MM.1S (cell line): Measurements from ENCODE around the gene DDC.

Source experiments
- DNase-seq: peaks from one replicate; pipeline ENCODE4 v3.0.0-alpha.2; 2015
- H2AFZ ChIP-seq: fragments of 300-600 bp; sonication (generic); 2 replicates; pipeline ENCODE4 v1.6.0; 2016; ENCODE audit warnings: antibody characterized with exemption, low read length
- H3F3A ChIP-seq: fragments of 300-600 bp; sonication (generic); 2 replicates; pipeline ENCODE4 v1.6.1; 2016; ENCODE audit warnings: mild to moderate bottlenecking, antibody characterized with exemption, low read length, moderate library complexity, mixed read lengths; ENCODE audit not compliant: insufficient read depth
- H3K27ac ChIP-seq: fragments of 300-600 bp; sonication (generic); 2 replicates; pipeline ENCODE4 v1.5.1; 2016; ENCODE audit warnings: mild to moderate bottlenecking, low read length
- H3K27me3 ChIP-seq: fragments of 300-600 bp; sonication (generic); replicated peaks from 2 replicates; pipeline ENCODE4 v1.6.0; 2016; ENCODE audit warnings: low read length; ENCODE audit not compliant: insufficient read depth
- H3K36me3 ChIP-seq: fragments of 300-600 bp; sonication (generic); replicated peaks from 2 replicates; pipeline ENCODE4 v1.6.1; 2016; ENCODE audit warnings: mild to moderate bottlenecking, low read length, mixed read lengths; ENCODE audit not compliant: insufficient read depth
- H3K4me1 ChIP-seq: fragments of 300-600 bp; sonication (generic); 2 replicates; pipeline ENCODE4 v1.6.1; 2016; ENCODE audit warnings: low read length, mixed read lengths
- H3K4me2 ChIP-seq: fragments of 300-600 bp; sonication (generic); 2 replicates; pipeline ENCODE4 v1.6.0; 2016; ENCODE audit warnings: low read depth, low read length
- H3K4me3 ChIP-seq: fragments of 300-600 bp; sonication (generic); 2 replicates; pipeline ENCODE4 v1.5.1; 2016; ENCODE audit warnings: low read length, mixed read lengths
- H3K79me2 ChIP-seq: fragments of 300-600 bp; sonication (generic); 2 replicates; pipeline ENCODE4 v1.6.1; 2016; ENCODE audit warnings: mixed run types, low read length, mixed read lengths
- H3K9ac ChIP-seq: fragments of 300-600 bp; sonication (generic); 2 replicates; pipeline ENCODE4 v1.6.1; 2016; ENCODE audit warnings: low read length, mixed read lengths
- H3K9me2 ChIP-seq: fragments of 300-600 bp; sonication (generic); replicated peaks from 2 replicates; pipeline ENCODE4 v1.6.1; 2016; ENCODE audit warnings: mild to moderate bottlenecking, low read length, mixed read lengths; ENCODE audit not compliant: insufficient read depth
- H3K9me3 ChIP-seq: fragments of 300-600 bp; sonication (generic); replicated peaks from 2 replicates; pipeline ENCODE4 v1.6.1; 2016; ENCODE audit warnings: mild to moderate bottlenecking, low read length, mixed read lengths; ENCODE audit not compliant: insufficient read depth
- H4K20me1 ChIP-seq: fragments of 300-600 bp; sonication (generic); 2 replicates; pipeline ENCODE4 v1.6.1; 2016; ENCODE audit warnings: mild to moderate bottlenecking, low read length, moderate library complexity, mixed read lengths; ENCODE audit not compliant: insufficient read depth
- EZH2 ChIP-seq: fragments of 300-600 bp; sonication (generic); optimal IDR thresholded peaks from 2 replicates; pipeline ENCODE3; 2017; ENCODE audit warnings: low read depth, mild to moderate bottlenecking, antibody characterized with exemption, low read length, mixed read lengths
- EZH2phosphoT487 ChIP-seq: fragments of 300-600 bp; sonication (generic); IDR thresholded peaks from 2 replicates; pipeline ENCODE4 v1.6.1; 2018; ENCODE audit warnings: antibody characterized with exemption, low read length
- TF ChIP-seq, protein P1 (sequence below): fragments of 300-600 bp; sonication (generic); IDR thresholded peaks from 2 replicates; pipeline ENCODE4 v1.5.1; 2016; ENCODE audit warnings: antibody characterized with exemption, low read length, mixed read lengths

DDC gene

DNA sequence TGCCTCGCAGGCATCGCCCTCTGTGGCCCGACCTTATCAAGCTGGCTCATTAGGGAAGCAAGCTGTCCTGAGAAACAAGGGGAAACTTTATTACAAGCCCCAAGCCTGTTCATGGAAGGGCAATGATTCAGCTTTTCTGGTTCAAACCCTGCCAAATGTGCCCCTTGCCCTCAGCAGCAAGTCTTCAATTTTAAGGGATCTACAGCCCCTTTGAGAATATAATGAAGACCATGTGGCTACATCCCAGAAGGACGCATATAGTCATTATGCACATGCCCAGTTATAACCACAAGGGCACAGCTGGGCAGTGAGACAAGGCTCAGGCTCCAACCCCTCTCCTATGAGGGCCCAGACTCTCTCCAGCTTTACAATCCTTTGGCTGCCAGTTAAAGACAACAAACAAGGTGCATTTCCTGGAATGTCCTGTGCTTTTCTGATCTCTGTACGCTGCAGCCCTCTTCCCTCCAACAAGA is 56.7 kb downstream of the DDC start:
- DNase-seq, result no peak
- no peaks in the 10 kb centered on the region for H3K27me3 ChIP-seq
- TF ChIP-seq, protein P1, sequence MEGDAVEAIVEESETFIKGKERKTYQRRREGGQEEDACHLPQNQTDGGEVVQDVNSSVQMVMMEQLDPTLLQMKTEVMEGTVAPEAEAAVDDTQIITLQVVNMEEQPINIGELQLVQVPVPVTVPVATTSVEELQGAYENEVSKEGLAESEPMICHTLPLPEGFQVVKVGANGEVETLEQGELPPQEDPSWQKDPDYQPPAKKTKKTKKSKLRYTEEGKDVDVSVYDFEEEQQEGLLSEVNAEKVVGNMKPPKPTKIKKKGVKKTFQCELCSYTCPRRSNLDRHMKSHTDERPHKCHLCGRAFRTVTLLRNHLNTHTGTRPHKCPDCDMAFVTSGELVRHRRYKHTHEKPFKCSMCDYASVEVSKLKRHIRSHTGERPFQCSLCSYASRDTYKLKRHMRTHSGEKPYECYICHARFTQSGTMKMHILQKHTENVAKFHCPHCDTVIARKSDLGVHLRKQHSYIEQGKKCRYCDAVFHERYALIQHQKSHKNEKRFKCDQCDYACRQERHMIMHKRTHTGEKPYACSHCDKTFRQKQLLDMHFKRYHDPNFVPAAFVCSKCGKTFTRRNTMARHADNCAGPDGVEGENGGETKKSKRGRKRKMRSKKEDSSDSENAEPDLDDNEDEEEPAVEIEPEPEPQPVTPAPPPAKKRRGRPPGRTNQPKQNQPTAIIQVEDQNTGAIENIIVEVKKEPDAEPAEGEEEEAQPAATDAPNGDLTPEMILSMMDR, result no peak
- no peak for TF ChIP-seq EZH2
- TF ChIP-seq EZH2phosphoT487, result no peak
- no peak overlapping the region for H3K4me3 ChIP-seq
- H3K9me3 ChIP-seq, result no peaks in the 10 kb centered on the region
- H3K79me2 ChIP-seq, result no peaks in the 10 kb centered on the region
- no peaks in the 10 kb centered on the region for H3K36me3 ChIP-seq
- H3K27ac ChIP-seq, result no peak overlapping the region
- H3K9ac ChIP-seq, result no peak overlapping the region
- H3K9me2 ChIP-seq, result no peaks in the 10 kb centered on the region
- H3F3A ChIP-seq, result no peaks in the 10 kb centered on the region
- H4K20me1 ChIP-seq, result no peaks in the 10 kb centered on the region
- H3K4me1 ChIP-seq, result no peaks in the 10 kb centered on the region
- no peak overlapping the region for H2AFZ ChIP-seq
- H3K4me2 ChIP-seq, result no peak overlapping the region

- Histone ChIP-seq H3K9me3 (no peaks in the 10 kb centered on the region), H3K9ac (no peak overlapping the region), H3K79me2 (no peaks in the 10 kb centered on the region), H3K4me2 (no peak overlapping the region), H2AFZ (no peak overlapping the region), H3K27me3 (no peaks in the 10 kb centered on the region), H4K20me1 (no peaks in the 10 kb centered on the region), H3K36me3 (no peaks in the 10 kb centered on the region), H3K9me2 (no peaks in the 10 kb centered on the region), H3K4me3 (no peak overlapping the region), H3F3A (no peaks in the 10 kb centered on the region), H3K4me1 (no peaks in the 10 kb centered on the region), H3K27ac (no peak overlapping the region)
- no peak for DNase-seq
- TF ChIP-seq EZH2phosphoT487 (no peak), EZH2 (no peak)
- TF ChIP-seq, protein P1, result no peak
Measured at GRCh38 chr7:50507898-50508470, 57.2 kb downstream of the DDC start.

GRCh38 chr7:50505553-50506210 is 59.5 kb downstream of the DDC start:
- no peaks in the 10 kb centered on the region for H3K36me3 ChIP-seq
- H3K79me2 ChIP-seq, result no peaks in the 10 kb centered on the region
- no peak overlapping the region for H3K4me2 ChIP-seq
- H3K9me3 ChIP-seq, result no peaks in the 10 kb centered on the region
- H3K4me1 ChIP-seq, result no peaks in the 10 kb centered on the region
- H3K27me3 ChIP-seq, result no peaks in the 10 kb centered on the region
- no peaks in the 10 kb centered on the region for H4K20me1 ChIP-seq
- no peak overlapping the region for H3K4me3 ChIP-seq
- H3K9me2 ChIP-seq, result no peaks in the 10 kb centered on the region
- H3F3A ChIP-seq, result no peaks in the 10 kb centered on the region
- no peak overlapping the region for H2AFZ ChIP-seq
- no peak overlapping the region for H3K27ac ChIP-seq
- no peak for TF ChIP-seq EZH2phosphoT487
- TF ChIP-seq, protein P1, result no peak
- no peak for TF ChIP-seq EZH2
- no peak for DNase-seq
- H3K9ac ChIP-seq, result no peak overlapping the region
